OCI-LY3 (cell line): ENCODE results near the gene GLYR1.

Experiments used
- EZH2phosphoT487 ChIP-seq: fragments of 200-600 bp; shearing (Covaris generic); IDR thresholded peaks from 2 replicates; pipeline ENCODE4 v1.6.1; 2018; ENCODE audit warnings: antibody characterized with exemption, mixed run types, low read depth
- TF ChIP-seq, protein P1 (sequence below): fragments of 200-600, 300-600 bp; sonication (generic); IDR thresholded peaks from 2 replicates; pipeline ENCODE4 v1.5.1; 2014; ENCODE audit warnings: antibody characterized with exemption, low read length, low read depth

GRCh38 chr16:4792951-4793513 is 54.1 kb downstream of the GLYR1 start:
- TF ChIP-seq, protein P1, sequence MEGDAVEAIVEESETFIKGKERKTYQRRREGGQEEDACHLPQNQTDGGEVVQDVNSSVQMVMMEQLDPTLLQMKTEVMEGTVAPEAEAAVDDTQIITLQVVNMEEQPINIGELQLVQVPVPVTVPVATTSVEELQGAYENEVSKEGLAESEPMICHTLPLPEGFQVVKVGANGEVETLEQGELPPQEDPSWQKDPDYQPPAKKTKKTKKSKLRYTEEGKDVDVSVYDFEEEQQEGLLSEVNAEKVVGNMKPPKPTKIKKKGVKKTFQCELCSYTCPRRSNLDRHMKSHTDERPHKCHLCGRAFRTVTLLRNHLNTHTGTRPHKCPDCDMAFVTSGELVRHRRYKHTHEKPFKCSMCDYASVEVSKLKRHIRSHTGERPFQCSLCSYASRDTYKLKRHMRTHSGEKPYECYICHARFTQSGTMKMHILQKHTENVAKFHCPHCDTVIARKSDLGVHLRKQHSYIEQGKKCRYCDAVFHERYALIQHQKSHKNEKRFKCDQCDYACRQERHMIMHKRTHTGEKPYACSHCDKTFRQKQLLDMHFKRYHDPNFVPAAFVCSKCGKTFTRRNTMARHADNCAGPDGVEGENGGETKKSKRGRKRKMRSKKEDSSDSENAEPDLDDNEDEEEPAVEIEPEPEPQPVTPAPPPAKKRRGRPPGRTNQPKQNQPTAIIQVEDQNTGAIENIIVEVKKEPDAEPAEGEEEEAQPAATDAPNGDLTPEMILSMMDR, result no peak
- TF ChIP-seq EZH2phosphoT487, result no peak
